Panc1 (cell line): ENCODE results near the gene ZBP1. TPM values are rescaled to one million over a fixed set of nuclear protein-coding genes. Genes with fewer than 3 reads are reported as not detected.
A peak's percentile ranks its signal among the peaks of the same experiment; 100 is the strongest.

Experiments
- ATAC-seq: fragments of 200-7000 bp; cut with Tn5 transposase; 2 replicates; pipeline ENCODE4 v1.9.1; 2020; ENCODE audit warnings: mild to moderate bottlenecking, moderate library complexity
- BruUV-seq: library from RNA; stranded (reverse); fragments of 400-500 nt; replicated peaks from 2 replicates; lab custom pipeline; 2021; lab: Mats Ljungman, UMichigan
- CTCF ChIA-PET: fragments of 300-600 bp; sonication (Branson Sonifier 250); formaldehyde crosslinking; loops from one replicate; lab custom pipeline; 2022; ENCODE audit warnings: antibody characterized with exemption; lab: Charles Lee
- POLR2A ChIA-PET: fragments of 300-600 bp; sonication (Branson Sonifier 250); formaldehyde crosslinking; loops from one replicate; lab custom pipeline; 2022; ENCODE audit warnings: antibody characterized with exemption; lab: Charles Lee
- DNase-seq: peaks from one replicate; pipeline ENCODE4 v3.0.0-alpha.2; 2010; ENCODE audit warnings: low read depth, low spot score
- H3K27ac ChIP-seq: 2 replicates; pipeline ENCODE4 v1.5.1; 2011; ENCODE audit warnings: mild to moderate bottlenecking, low read length, inconsistent platforms
- H3K27me3 ChIP-seq: fragments of 200-500 bp; sonication (Bioruptor generic); 2 replicates; pipeline ENCODE4 v1.6.0; 2014; ENCODE audit warnings: low read length, inconsistent platforms; ENCODE audit not compliant: control insufficient read depth, insufficient read depth
- H3K36me3 ChIP-seq: fragments of 200-500 bp; sonication (Bioruptor generic); 2 replicates; pipeline ENCODE4 v1.5.1; 2014; ENCODE audit warnings: inconsistent platforms, mild to moderate bottlenecking, low read length, moderate library complexity; ENCODE audit not compliant: control insufficient read depth, insufficient read depth
- H3K4me1 ChIP-seq: 2 replicates; pipeline ENCODE4 v1.5.1; 2011; ENCODE audit warnings: inconsistent platforms, mild to moderate bottlenecking, low read length, moderate library complexity; ENCODE audit not compliant: control insufficient read depth, insufficient read depth
- H3K4me3 ChIP-seq, 2 experiments: 2 replicates each; pipeline ENCODE4 v1.5.1; 2011 to 2012; ENCODE audit warnings: low read depth in 2 of 2, low read length in 2 of 2, mild to moderate bottlenecking in 2 of 2, inconsistent platforms in 1 of 2, moderate library complexity in 1 of 2
- H3K9me3 ChIP-seq: fragments of 200-500 bp; sonication (Bioruptor generic); 2 replicates; pipeline ENCODE4 v1.5.1; 2014; ENCODE audit warnings: low read depth, mild to moderate bottlenecking, inconsistent platforms, low read length, moderate library complexity; ENCODE audit not compliant: control insufficient read depth, insufficient read depth
- POLR2AphosphoS5 ChIP-seq: IDR thresholded peaks from 2 replicates; pipeline ENCODE4 v1.6.1; 2012; ENCODE audit warnings: mild to moderate bottlenecking, low read depth, low read length, moderate library complexity
- SIN3A ChIP-seq: IDR thresholded peaks from 2 replicates; pipeline ENCODE4 v1.6.1; 2012; ENCODE audit warnings: low read depth, mild to moderate bottlenecking, low read length, moderate library complexity, borderline replicate concordance; ENCODE audit not compliant: insufficient read depth
- TCF7L2 ChIP-seq: IDR thresholded peaks from 2 replicates; pipeline ENCODE4 v1.6.1; 2011; ENCODE audit warnings: mild to moderate bottlenecking, low read depth, low read length, inconsistent platforms
- in situ Hi-C: cut with HindIII; loops from 2 replicates; pipeline ENCODE4 v1.10.0; 2016; ENCODE audit warnings: low sequenced_read_pairs, low pct_unique_long_range_greater_than_20kb
- intact Hi-C: fragments of 100-400 bp; cut with micrococcal nuclease; formaldehyde crosslinking; loops from one replicate; pipeline ENCODE4 v1.10.0; 2022; ENCODE audit not compliant: unreplicated experiment
- total RNA-seq: library from RNA; stranded (reverse); gene quantifications from one replicate; pipeline ENCODE4 v1.2.1, GENCODE V29; 2021; ENCODE audit not compliant: unreplicated experiment
- TF ChIP-seq, protein P1 (sequence below), 2 experiments: IDR thresholded peaks; 2 replicates each; pipeline ENCODE4 v1.6.1; 2011 to 2012; ENCODE audit warnings: low read depth in 2 of 2, control low read depth in 1 of 2, low read length in 1 of 2, mild to moderate bottlenecking in 1 of 2, moderate library complexity in 1 of 2; ENCODE audit not compliant: insufficient read depth in 1 of 2
- TF ChIP-seq, protein P2 (sequence below): fragments of 450-650 bp; IDR thresholded peaks from 2 replicates; pipeline ENCODE4 v1.5.1; 2017; ENCODE audit warnings: mild to moderate bottlenecking

Gene ZBP1
- total RNA-seq, 1 experiment from 2014 or later: not detected

DNA sequence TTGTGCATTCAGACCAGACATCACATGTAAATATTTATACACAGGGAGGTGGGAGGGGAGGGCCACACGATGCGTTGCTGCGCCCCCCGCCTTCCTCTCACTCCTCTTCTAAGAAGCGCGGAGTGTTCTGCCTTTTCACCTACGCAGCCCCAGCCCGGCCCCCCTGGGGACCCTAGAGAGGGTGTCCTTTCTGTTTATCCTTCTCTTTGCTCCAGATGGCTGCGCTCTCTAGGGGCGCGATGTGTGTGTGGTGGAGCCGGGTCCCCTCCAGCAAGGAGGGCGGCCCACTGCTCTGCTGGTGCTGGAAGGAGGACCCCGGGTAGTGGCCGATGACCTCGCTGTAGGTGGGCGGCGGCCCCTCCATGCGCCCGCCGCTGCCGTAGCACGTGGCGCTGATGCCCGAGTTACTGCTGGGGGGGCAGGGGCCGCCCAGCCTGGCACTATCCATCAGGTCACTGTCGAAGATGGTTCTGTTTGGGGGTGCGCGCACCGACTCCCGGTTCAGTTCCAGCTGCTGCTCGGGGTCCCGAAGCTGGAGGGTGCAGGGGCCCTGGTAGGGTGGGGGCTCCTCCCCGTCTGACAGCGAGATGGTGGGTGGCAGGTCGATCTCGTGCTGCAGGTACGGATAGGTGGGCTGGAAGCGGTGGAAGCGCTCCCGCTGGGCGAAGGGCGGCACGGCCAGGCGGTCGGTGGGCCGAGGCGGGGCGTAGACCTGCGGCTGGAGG lies 31.8 kb upstream of the ZBP1 start:
- ATAC-seq: no peak
- in situ Hi-C loops (no loop called here), intact Hi-C loops (no loop called here)
- H3K27me3 ChIP-seq: no peaks in the 10 kb centered on the region
- H3K9me3 ChIP-seq: no peaks in the 10 kb centered on the region
- H3K4me3 ChIP-seq: no peak overlapping the region
- no peak for DNase-seq
- TF ChIP-seq, protein P1, sequence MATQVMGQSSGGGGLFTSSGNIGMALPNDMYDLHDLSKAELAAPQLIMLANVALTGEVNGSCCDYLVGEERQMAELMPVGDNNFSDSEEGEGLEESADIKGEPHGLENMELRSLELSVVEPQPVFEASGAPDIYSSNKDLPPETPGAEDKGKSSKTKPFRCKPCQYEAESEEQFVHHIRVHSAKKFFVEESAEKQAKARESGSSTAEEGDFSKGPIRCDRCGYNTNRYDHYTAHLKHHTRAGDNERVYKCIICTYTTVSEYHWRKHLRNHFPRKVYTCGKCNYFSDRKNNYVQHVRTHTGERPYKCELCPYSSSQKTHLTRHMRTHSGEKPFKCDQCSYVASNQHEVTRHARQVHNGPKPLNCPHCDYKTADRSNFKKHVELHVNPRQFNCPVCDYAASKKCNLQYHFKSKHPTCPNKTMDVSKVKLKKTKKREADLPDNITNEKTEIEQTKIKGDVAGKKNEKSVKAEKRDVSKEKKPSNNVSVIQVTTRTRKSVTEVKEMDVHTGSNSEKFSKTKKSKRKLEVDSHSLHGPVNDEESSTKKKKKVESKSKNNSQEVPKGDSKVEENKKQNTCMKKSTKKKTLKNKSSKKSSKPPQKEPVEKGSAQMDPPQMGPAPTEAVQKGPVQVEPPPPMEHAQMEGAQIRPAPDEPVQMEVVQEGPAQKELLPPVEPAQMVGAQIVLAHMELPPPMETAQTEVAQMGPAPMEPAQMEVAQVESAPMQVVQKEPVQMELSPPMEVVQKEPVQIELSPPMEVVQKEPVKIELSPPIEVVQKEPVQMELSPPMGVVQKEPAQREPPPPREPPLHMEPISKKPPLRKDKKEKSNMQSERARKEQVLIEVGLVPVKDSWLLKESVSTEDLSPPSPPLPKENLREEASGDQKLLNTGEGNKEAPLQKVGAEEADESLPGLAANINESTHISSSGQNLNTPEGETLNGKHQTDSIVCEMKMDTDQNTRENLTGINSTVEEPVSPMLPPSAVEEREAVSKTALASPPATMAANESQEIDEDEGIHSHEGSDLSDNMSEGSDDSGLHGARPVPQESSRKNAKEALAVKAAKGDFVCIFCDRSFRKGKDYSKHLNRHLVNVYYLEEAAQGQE (IDR thresholded peaks at IDR 0.05; ENCODE audit: insufficient read depth in 1 of 2, low read depth in 2 of 2, low read length in 1 of 2): no peak
- TF ChIP-seq SIN3A (no peak), TCF7L2 (no peak), POLR2AphosphoS5 (no peak)
- TF ChIP-seq, protein P2, sequence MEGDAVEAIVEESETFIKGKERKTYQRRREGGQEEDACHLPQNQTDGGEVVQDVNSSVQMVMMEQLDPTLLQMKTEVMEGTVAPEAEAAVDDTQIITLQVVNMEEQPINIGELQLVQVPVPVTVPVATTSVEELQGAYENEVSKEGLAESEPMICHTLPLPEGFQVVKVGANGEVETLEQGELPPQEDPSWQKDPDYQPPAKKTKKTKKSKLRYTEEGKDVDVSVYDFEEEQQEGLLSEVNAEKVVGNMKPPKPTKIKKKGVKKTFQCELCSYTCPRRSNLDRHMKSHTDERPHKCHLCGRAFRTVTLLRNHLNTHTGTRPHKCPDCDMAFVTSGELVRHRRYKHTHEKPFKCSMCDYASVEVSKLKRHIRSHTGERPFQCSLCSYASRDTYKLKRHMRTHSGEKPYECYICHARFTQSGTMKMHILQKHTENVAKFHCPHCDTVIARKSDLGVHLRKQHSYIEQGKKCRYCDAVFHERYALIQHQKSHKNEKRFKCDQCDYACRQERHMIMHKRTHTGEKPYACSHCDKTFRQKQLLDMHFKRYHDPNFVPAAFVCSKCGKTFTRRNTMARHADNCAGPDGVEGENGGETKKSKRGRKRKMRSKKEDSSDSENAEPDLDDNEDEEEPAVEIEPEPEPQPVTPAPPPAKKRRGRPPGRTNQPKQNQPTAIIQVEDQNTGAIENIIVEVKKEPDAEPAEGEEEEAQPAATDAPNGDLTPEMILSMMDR: no peak
- CTCF ChIA-PET: interaction anchor here (0.6 kb wide), 1 partner anchor 563 kb away, joined by 4 read pairs; no protein-coding TSS in a partner anchor
- H3K36me3 ChIP-seq: peaks cover 7% of the 10 kb centered on the region
- peaks cover 7% of the 10 kb centered on the region for H3K4me1 ChIP-seq
- H3K27ac ChIP-seq: no peak overlapping the region
- no TSS peak for BruUV-seq
- POLR2A ChIA-PET: no interaction called here

DNA sequence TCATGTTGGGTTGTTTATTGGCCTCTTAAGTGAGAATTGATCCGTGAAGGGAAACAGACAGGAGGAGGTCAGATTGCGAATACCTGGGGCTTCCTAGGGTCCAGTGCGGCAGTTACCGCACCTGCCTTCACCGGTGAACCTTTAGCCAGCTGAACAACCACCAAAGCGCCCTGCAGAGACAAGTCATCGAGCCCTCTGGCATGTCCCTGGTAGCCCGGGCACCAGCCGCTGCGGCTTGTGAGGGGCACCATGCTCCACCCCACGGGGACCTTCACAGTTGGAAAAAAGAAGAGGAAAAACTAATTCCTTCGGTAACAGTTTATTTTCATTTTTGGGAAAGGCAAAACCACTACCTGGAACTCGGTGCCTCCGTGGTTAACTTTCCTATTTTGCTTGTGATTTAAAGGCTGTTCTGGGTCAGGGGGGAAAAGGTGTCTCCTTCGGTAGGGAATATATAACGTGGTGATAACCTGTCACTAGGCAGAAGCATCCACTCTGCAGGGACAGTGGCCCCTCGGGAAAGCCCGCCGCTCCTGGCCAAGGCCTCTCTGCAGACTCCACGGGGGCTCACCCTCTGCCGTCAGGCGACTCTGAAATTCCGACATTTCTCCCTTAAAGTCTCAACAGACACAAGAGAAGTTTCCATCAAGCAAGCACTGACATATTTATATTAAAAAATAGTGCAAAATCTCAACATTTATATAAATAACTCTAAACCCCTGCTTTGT lies 30.7 kb upstream of the ZBP1 start:
- peaks cover 7% of the 10 kb centered on the region for H3K36me3 ChIP-seq
- H3K27me3 ChIP-seq: no peaks in the 10 kb centered on the region
- POLR2A ChIA-PET: no interaction called here
- no peak overlapping the region for H3K27ac ChIP-seq
- intact Hi-C loops (no loop called here), in situ Hi-C loops (no loop called here)
- ATAC-seq: no peak
- DNase-seq: no peak
- CTCF ChIA-PET: interaction anchor here (0.6 kb wide), 1 partner anchor 564 kb away, joined by 4 read pairs; no protein-coding TSS in a partner anchor
- no peaks in the 10 kb centered on the region for H3K9me3 ChIP-seq
- TSS peak; percentile 74 for BruUV-seq
- TF ChIP-seq POLR2AphosphoS5: no peak
- TF ChIP-seq, protein P2: no peak
- TF ChIP-seq TCF7L2: no peak
- TF ChIP-seq, protein P1 (IDR thresholded peaks at IDR 0.05; ENCODE audit: insufficient read depth in 1 of 2, low read depth in 2 of 2, low read length in 1 of 2): no peak
- TF ChIP-seq SIN3A: no peak
- no peak overlapping the region for H3K4me3 ChIP-seq
- peaks cover 7% of the 10 kb centered on the region for H3K4me1 ChIP-seq
